ENCODE measurements around the gene DQX1.

- TF ChIP-seq CEBPB (IDR thresholded peaks at IDR 0.05; ENCODE audit: low read depth, low read length) (no peak), POLR2A (IDR thresholded peaks at IDR 0.05; ENCODE audit: low read depth, low read length) (no peak), MAZ (IDR thresholded peaks at IDR 0.05; ENCODE audit: borderline replicate concordance, low read depth, low read length) (no peak), CTCF (conservative IDR thresholded peaks at IDR 0.05; ENCODE audit: low read depth, low read length) (no peak), MAFK (IDR thresholded peaks at IDR 0.05; ENCODE audit: low read depth, low read length) (no peak), NFE2L2 (IDR thresholded peaks at IDR 0.05; ENCODE audit: low read depth, low read length) (no peak), RFX5 (IDR thresholded peaks at IDR 0.05; ENCODE audit: low read depth, low read length) (no peak), MXI1 (IDR thresholded peaks at IDR 0.05; ENCODE audit: borderline replicate concordance, low read depth, low read length) (no peak), BHLHE40 (IDR thresholded peaks at IDR 0.05; ENCODE audit: low read depth, low read length) (no peak), FOS (IDR thresholded peaks at IDR 0.05; ENCODE audit: low read depth, low read length) (no peak), USF2 (IDR thresholded peaks at IDR 0.05; ENCODE audit: low read depth, low read length) (no peak), RCOR1 (IDR thresholded peaks at IDR 0.05; ENCODE audit: insufficient replicate concordance, low read length) (no peak)
Measured at GRCh38 chr2:74510272-74510671, 15.8 kb downstream of the DQX1 start.

Measured in IMR-90 (cell line).